Left renal cortex interstitium (tissue), 4 donors: ENCODE measurements around the gene PYGL. TPM values are rescaled to one million over a fixed set of nuclear protein-coding genes. Genes with fewer than 3 reads are reported as not detected.
A peak's percentile ranks its signal among the peaks of the same experiment; 100 is the strongest.
"Not testable (repeated sequence)": the region's sequence is repeated elsewhere in the genome, so short reads cannot be mapped to it uniquely, and the experiment has no call there.

Source experiments
- DNase-seq, 4 donors: peaks; one replicate each; pipeline ENCODE4 v3.0.0-alpha.2; 2013; ENCODE audit warnings: low read depth in 4 of 4, low spot score in 2 of 4, missing footprints in 1 of 4
- polyA plus RNA-seq, 4 donors: library from polyadenylated mRNA; unstranded; fragments of 120-200 nt; gene quantifications; one replicate each; pipeline ENCODE4 v1.2.1, GENCODE V29; 2013; ENCODE audit not compliant: insufficient read length in 4 of 4

The PYGL gene
- polyA plus RNA-seq, 4 donors = 16.3 to 23.0 (median 19.3) TPM

DNA sequence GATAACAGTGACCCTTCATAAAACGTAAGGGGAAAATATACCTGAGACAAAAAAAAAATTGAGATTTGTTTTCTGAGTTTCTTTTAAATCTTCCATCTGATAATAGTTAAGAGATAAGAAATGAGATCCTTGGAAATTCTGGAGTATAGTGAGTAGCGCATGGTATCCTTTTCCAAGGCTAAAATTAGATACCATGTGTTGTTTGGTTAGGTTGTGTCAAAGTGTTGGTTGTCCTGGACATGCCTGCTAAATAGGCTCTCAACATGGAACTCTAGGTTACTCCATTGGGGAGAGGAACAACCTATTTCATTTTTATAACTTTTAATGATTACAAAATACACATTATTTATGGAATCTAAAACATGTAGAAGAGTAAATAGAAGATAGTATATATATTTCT is 14.8 kb downstream of the PYGL start:
- DNase-seq = no peak

DNA sequence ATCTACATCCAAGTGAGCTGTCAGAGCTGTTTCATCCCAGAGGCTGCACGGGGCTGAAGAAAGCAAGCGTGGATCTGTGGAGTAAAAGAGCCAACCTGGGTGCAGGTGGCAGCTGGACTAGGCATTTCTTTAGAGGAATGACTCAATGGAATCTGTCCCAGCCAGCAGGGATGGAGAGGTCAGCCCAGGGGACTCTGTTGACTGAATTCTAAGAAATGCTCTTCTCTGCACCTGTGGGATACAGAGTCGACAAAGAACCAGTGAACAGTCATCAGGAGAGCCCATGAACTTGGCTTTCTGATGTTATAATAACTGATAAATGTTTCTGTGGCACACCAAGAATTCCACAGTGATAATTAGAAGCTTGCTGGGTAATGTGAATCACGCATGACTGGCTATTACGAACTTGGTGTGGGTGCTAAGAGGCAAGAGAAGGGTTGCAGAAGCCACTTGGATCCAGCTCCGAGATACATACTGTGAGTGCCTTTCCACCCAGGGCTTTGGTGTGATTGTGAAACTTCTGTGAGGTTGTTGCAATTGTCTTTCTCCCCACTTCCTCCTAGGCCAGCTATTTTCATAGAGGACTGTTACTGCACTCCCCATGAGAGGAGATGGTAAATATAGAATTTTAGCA is 16.2 kb downstream of the PYGL start:
- no peak for DNase-seq

DNA sequence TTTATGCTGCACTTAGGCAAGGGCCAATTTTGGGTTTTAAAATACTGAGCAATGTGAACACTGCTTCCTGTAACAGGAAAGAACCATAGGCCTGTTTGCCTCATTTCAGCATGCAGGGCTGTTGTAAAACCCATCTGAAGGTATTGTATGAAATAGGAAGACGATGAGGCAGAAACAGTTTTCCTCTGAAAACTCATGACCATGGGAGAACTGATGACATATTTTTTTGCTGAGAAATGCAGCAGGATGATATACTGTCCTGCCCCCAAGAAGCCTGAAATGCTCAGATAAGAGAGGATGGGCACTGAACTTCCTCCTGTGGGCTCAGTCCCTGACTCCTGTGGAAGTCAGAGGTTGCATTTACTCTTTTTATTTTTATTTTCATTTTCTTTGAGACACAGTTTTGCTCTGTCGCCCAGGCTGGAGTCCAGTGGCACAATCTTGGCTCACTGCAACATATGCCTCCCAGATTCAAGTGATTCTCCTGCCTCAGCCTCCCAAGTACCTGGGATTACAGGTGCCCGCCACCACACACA is 17.4 kb downstream of the PYGL start:
- no peak for DNase-seq

DNA sequence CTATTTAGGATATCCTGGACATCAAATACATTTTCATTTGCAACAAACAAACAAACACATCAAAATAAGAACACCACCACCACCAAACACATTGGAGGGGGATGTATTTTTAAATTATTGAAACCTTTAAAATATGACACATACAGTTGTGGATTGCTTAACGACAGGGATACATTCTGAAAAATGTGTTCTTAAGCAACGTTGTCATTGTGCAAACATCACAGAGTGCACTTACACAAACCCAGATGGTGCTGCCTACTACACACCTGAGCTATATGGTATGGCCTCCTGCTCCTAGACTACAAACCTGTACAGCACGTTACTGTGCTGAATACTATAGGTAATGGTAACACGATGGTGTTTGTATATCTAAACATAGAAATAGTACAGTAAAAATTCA is 19.4 kb downstream of the PYGL start:
- no peak for DNase-seq

GRCh38 chr14:50924236-50924635 is 20.0 kb downstream of the PYGL start:
- no peak for DNase-seq

DNA sequence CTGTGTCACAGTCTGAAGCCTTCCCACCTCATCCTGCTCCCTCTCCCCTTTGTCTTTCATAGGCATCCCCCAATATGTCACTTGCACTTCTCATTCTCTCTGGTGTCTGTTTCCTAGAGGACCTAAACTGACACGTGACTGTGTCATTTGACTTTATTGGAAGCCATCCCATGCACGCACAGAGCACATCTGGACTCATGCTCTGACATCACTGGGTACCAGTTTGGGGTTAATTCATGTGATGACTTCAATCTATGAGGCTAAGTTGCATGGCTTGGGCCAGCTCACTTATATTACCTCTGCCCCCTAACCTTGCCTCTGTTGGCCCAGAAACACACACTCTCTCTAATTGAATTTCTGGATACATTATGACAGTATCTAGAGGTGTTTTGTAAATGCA is 21.5 kb downstream of the PYGL start:
- DNase-seq = no peak

- peak in 2 of 4 donors; percentile 16 to 19 for DNase-seq
These were observed 23.6 kb downstream of the PYGL start for GRCh38 chr14:50920482-50921230.

DNA sequence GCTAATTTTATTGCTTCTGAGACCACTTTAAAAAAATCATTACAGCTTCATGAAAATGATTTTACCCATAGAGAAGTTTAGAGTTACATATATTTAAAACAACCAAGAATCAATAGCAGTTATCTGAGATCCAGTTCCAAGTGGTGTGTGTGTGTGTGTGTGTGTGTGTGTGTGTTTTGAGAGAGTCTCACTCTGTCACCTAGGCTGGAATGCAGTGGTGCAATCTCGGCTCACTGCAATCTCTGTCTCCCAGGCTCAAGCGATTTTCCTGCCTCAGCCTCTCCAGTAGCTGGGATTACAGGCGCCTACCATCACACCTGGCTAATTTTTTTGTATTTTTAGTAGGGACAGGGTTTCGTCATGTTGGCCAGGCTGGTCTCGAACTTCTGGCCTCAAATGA is 24.8 kb downstream of the PYGL start:
- DNase-seq = not testable (repeated sequence)

- no peak for DNase-seq
These were observed 26.8 kb downstream of the PYGL start for GRCh38 chr14:50917449-50917848.

- DNase-seq = no peak
These were observed 33.5 kb downstream of the PYGL start for GRCh38 chr14:50910495-50911420.

DNA sequence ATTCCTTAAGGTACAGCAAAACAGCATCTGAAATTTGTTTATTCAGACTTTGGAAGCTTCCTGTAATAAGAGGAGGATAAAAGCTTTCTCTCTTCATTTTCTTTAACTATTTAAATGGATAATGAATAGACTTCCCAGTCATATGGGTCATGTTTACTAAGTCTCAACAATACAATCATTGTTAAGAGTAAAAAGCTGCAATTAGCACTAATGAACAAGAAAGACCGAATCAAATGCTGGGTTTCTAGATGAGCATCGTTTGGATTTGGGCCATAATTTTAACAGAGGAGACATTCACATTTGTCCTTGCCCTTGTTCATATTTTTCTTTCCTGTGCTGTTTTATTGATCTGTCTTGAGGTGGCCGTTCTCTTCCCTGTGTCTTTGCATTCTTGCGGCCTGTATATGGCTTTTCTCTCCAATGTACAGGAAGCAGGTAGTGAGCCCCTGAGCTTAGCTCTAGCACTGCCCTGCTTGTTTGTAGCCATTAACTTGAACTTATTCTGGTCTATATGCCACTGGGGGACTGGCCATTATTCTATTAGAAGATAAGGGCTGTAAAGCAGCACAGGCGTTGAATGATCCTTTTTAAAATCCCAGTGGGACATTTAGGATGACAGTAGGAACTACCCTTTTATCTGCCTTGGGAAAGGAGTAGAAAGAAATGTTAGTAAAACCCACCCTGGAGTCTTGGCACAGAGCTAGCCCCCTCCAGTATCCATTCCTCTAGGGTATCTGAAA is 37.8 kb downstream of the PYGL start:
- DNase-seq = no peak

DNA sequence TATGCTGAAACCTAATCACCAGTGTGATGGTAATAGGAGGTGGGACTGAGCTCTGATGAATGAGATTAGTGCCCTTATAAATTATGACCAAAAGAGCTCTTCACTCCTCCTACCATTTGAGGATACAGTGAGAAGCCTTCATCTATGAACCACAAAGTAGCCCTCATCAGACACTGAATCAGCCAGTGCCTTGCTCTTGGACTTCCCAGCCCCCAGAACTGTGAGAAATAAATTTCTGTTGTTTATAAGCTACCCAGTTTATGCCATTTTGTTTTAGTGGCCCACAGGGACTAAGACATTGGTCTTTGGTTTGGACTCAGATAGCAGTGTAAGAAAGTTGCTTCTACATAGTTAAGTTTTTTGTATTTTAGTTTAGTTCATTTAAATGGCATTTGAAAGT is 39.6 kb downstream of the PYGL start:
- no peak for DNase-seq

DNA sequence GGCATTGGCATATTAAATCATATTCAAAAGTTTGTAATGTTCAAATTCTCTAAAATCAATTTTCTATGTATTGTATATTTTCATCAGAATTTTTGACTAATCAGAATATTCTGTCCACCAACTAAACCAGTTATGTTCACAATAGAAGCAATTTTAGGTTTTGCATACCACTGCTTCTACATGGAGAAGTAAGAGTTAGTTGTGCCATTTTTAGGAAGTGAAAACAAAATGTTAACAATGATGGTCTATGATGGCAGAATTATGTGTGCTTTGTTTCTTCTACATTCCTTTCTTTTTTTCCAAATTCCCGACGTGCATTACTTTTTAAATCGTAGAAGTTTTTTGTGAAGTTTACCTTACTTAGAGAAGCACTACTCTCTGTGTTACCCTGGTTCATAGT is 42.9 kb downstream of the PYGL start:
- DNase-seq = no peak

DNA sequence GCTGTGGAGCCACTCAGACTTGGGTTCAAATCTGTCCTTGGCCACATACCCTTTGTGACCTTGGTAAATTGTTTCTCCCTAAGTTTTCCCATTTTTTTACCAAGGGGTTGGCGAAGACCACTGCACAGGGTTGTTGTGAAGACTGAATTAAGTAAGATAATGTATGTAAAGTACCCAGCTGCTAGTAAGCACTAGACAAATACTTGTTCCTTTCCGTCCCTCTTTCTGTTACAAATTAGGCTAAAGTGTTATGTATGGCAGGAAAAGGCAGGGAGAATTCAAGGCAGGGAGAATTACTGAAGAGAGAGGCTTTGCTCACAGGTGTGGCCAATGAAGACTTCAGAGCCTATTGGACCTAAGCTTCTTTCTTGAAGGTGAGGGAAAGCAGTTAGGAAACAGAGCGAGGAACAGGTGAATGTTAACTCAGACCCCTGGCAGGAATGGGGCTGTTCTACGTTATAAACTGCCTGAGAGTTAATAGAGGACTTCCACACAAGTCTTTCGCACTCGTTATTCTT is 46.6 kb downstream of the PYGL start:
- DNase-seq = no peak

- DNase-seq = not testable (repeated sequence)
These were observed 47.3 kb downstream of the PYGL start for GRCh38 chr14:50897005-50897404.

DNA sequence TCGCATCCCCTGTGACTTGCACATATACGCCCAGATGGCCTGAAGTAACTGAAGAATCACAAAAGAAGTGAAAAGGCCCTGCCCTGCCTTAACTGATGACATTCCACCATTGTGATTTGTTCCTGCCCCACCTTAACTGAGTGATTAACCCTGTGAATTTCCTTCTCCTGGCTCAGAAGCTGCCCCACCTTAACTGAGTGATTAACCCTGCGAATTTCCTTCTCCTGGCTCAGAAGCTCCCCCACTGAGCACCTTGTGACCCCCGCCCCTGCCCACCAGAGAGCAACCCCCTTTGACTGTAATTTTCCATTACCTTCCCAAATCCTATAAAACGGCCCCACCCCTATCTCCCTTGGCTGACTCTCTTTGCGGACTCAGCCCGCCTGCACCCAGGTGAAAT is 47.9 kb downstream of the PYGL start:
- DNase-seq = not testable (repeated sequence)

GRCh38 chr14:50892255-50892654 is 52.0 kb downstream of the PYGL start:
- no peak for DNase-seq

GRCh38 chr14:50887476-50887875 is 56.8 kb downstream of the PYGL start:
- DNase-seq = no peak

DNA sequence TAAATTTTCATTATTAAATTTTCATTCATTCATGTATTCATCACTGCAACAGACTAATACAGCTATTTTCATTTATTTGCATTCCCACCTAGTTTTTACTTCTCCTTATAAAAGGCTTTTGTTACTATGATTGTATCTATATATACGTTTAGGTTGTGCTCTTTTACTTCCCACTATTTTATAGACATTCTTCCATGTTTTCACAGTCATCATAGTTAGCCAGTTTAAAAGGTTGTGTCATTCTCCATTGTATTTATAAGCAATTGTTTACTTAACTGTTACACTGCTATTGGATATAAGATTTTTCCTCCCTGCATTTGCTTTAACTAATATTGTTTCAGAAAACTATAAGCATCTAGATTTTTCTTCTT is 60.5 kb downstream of the PYGL start:
- no peak for DNase-seq
